ENCODE data around the gene MMAB.

The MMAB gene

GRCh38 chr12:109518820-109519665, 54.3 kb downstream of the MMAB start:
- no peak overlapping the region for H3K4me3 ChIP-seq (ENCODE audit: low read depth, low read length)

GRCh38 chr12:109517619-109518018, 55.7 kb downstream of the MMAB start:
- H3K4me3 ChIP-seq (ENCODE audit: low read depth, low read length) = no peak overlapping the region

GRCh38 chr12:109513977-109514376, 59.3 kb downstream of the MMAB start:
- no peak overlapping the region for H3K4me3 ChIP-seq (ENCODE audit: low read depth, low read length)

- no peak overlapping the region for H3K4me3 ChIP-seq (ENCODE audit: low read depth, low read length)
Measured at GRCh38 chr12:109513051-109513450, 60.3 kb downstream of the MMAB start.

GRCh38 chr12:109512608-109513007, 60.7 kb downstream of the MMAB start:
- no peak overlapping the region for H3K4me3 ChIP-seq (ENCODE audit: low read depth, low read length)

GRCh38 chr12:109510196-109510595, 63.1 kb downstream of the MMAB start:
- no peak overlapping the region for H3K4me3 ChIP-seq (ENCODE audit: low read depth, low read length)

- H3K4me3 ChIP-seq (ENCODE audit: low read depth, low read length) = no peak overlapping the region
Measured at GRCh38 chr12:109504068-109504467, 69.2 kb downstream of the MMAB start.
